ENCODE results near the gene MYOG.

DNA sequence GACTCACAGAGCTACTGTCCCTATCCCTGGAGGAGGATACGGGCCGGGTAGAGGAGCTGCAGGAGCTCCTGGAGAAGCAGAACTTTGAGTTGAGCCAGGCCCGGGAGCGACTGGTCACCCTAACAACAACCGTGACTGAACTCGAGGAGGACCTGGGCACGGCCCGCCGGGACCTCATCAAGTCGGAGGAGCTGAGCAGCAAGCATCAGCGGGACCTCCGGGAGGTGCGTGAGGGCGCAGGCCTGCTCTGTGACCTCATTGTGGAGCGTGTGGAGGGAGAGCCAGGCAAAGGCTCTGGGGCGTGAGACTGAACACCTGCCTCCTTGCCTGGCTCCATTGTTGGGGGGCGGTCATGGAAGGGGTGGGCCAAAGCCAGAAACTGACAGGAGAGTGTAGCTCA lies 40.5 kb downstream of the MYOG start:
- TF ChIP-seq, protein P1, sequence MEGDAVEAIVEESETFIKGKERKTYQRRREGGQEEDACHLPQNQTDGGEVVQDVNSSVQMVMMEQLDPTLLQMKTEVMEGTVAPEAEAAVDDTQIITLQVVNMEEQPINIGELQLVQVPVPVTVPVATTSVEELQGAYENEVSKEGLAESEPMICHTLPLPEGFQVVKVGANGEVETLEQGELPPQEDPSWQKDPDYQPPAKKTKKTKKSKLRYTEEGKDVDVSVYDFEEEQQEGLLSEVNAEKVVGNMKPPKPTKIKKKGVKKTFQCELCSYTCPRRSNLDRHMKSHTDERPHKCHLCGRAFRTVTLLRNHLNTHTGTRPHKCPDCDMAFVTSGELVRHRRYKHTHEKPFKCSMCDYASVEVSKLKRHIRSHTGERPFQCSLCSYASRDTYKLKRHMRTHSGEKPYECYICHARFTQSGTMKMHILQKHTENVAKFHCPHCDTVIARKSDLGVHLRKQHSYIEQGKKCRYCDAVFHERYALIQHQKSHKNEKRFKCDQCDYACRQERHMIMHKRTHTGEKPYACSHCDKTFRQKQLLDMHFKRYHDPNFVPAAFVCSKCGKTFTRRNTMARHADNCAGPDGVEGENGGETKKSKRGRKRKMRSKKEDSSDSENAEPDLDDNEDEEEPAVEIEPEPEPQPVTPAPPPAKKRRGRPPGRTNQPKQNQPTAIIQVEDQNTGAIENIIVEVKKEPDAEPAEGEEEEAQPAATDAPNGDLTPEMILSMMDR (IDR thresholded peaks at IDR 0.05; ENCODE audit: poor library complexity) = no peak
- TF ChIP-seq EZH2 (IDR thresholded peaks at IDR 0.05; ENCODE audit: borderline replicate concordance) = no peak
